HepG2 (cell line): ENCODE data around the gene TP53BP2. TPM values are rescaled to one million over a fixed set of nuclear protein-coding genes. Genes with fewer than 3 reads are reported as not detected.

Source experiments
- ATAC-seq: fragments of 200-7000 bp; cut with Tn5 transposase; 3 replicates; pipeline ENCODE4 v1.9.1; 2020; ENCODE audit warnings: mild to moderate bottlenecking, moderate library complexity
- BruUV-seq: library from RNA; stranded (reverse); fragments of 400-500 nt; replicated peaks from 2 replicates; lab custom pipeline; 2021; lab: Mats Ljungman, UMichigan
- CTCF ChIA-PET: fragments of 300-600 bp; formaldehyde crosslinking; extraction: SDS; loops from one replicate; lab custom pipeline; 2021; ENCODE audit warnings: low total read pairs, inconsistent platforms, low intra/inter-chr PET ratio; lab: Yijun Ruan, JAX
- POLR2A ChIA-PET: fragments of 350-600 bp; sonication (Branson Sonifier 250); formaldehyde crosslinking; loops from one replicate; lab custom pipeline; 2020; ENCODE audit warnings: antibody characterized with exemption, inconsistent platforms; lab: Yijun Ruan, JAX
- DNase-seq: peaks from one replicate; pipeline ENCODE4 v3.0.0-alpha.2; 2015; ENCODE audit warnings: low spot score
- FAIRE-seq: peaks from 3 replicates; lab custom pipeline; 2011; peaks lifted over from hg19 to GRCh38; lab: Jason Lieb, UNC
- H2AFZ ChIP-seq: one replicate; pipeline ENCODE4 v1.6.1; 2011; ENCODE audit warnings: low read length, inconsistent platforms
- H3K27ac ChIP-seq: fragments of 300-600 bp; 3 replicates; pipeline ENCODE4 v1.8.0; 2011; ENCODE audit warnings: mixed run types, mild to moderate bottlenecking, mixed read lengths, low read length, inconsistent platforms; ENCODE audit not compliant: insufficient read depth; ENCODE audit errors: extremely low read length
- H3K27me3 ChIP-seq, 2 experiments: fragments of 200-600 bp in 1 of 2; 2 replicates in 1 of 2; 3 replicates in 1 of 2; pipeline versions ENCODE4 v1.6.0 to v1.8.0; 2011; ENCODE audit warnings: low read length in 2 of 2, mild to moderate bottlenecking in 2 of 2, moderate library complexity in 2 of 2, inconsistent platforms in 1 of 2; ENCODE audit not compliant: insufficient read depth in 2 of 2, control insufficient read depth in 1 of 2
- H3K36me3 ChIP-seq, 2 experiments: fragments of 200-600 bp in 1 of 2; replicated peaks in 1 of 2; 2 replicates in 1 of 2; 3 replicates in 1 of 2; pipeline versions ENCODE4 v1.5.1 to v1.8.0; 2011; ENCODE audit warnings: low read length in 2 of 2, inconsistent platforms in 1 of 2; ENCODE audit not compliant: insufficient read depth in 2 of 2, control insufficient read depth in 1 of 2
- H3K4me1 ChIP-seq: 2 replicates; pipeline ENCODE4 v1.5.1; 2012; ENCODE audit warnings: low read length, inconsistent platforms; ENCODE audit not compliant: insufficient read depth
- H3K4me2 ChIP-seq: 2 replicates; pipeline ENCODE4 v1.6.0; 2011; ENCODE audit warnings: low read depth, low read length, inconsistent platforms
- H3K4me3 ChIP-seq, 3 experiments: fragments of 200-600 bp in 1 of 3; sonication (generic), shearing (Covaris generic) in 1 of 3; replicated peaks in 1 of 3; 2 replicates each; pipeline ENCODE4 v1.5.1; 2011 to 2016; ENCODE audit warnings: low read length in 3 of 3, inconsistent platforms in 2 of 3, low read depth in 2 of 3, mild to moderate bottlenecking in 2 of 3, control low read depth in 1 of 3, mixed read lengths in 1 of 3; ENCODE audit not compliant: insufficient read depth in 1 of 3
- H3K79me2 ChIP-seq: one replicate; pipeline ENCODE4 v1.6.1; 2011; ENCODE audit warnings: low read length, inconsistent platforms; ENCODE audit not compliant: insufficient read depth
- H3K9ac ChIP-seq: 2 replicates; pipeline ENCODE4 v1.6.0; 2011; ENCODE audit warnings: mild to moderate bottlenecking, low read depth, low read length, inconsistent platforms; ENCODE audit not compliant: insufficient read depth
- H3K9me3 ChIP-seq: 2 replicates; pipeline ENCODE4 v1.5.1; 2012; ENCODE audit warnings: mild to moderate bottlenecking, low read length
- H4K20me1 ChIP-seq: 2 replicates; pipeline ENCODE4 v1.6.0; 2011; ENCODE audit warnings: inconsistent platforms, mild to moderate bottlenecking, low read length, moderate library complexity; ENCODE audit not compliant: insufficient read depth
- CBX1 ChIP-seq: IDR thresholded peaks from one replicate; pipeline ENCODE4 v1.6.1; 2016; ENCODE audit warnings: antibody characterized with exemption, low read depth
- GATA4 ChIP-seq: sonication (generic); IDR thresholded peaks from 2 replicates; pipeline ENCODE4 v1.6.1; 2016; ENCODE audit warnings: antibody characterized with exemption, low read depth, borderline replicate concordance
- HNRNPK ChIP-seq: fragments of 200-400 bp; formaldehyde crosslinking; IDR thresholded peaks from 2 replicates; pipeline ENCODE4 v1.6.1; 2018; ENCODE audit warnings: low read length, low read depth, moderate library complexity, mild to moderate bottlenecking; ENCODE audit not compliant: poor library complexity, severe bottlenecking
- IRF2 ChIP-seq: IDR thresholded peaks from 2 replicates; pipeline ENCODE4 v1.6.1; 2018; ENCODE audit warnings: missing genetic modification reagents, missing compliant biosample characterization
- JUNB ChIP-seq: sonication (generic); formaldehyde crosslinking; IDR thresholded peaks from 2 replicates; pipeline ENCODE4 v1.8.0; 2022; ENCODE audit warnings: missing genetic modification reagents, mild to moderate bottlenecking, borderline replicate concordance
- KAT2B ChIP-seq: fragments of 150-350 bp; IDR thresholded peaks from 2 replicates; pipeline ENCODE4 v1.6.1; 2014; ENCODE audit warnings: low read depth, low read length, borderline replicate concordance
- NFATC3 ChIP-seq: sonication (generic); formaldehyde crosslinking; IDR thresholded peaks from 2 replicates; pipeline ENCODE4 v1.5.1; 2020; ENCODE audit warnings: mild to moderate bottlenecking, missing genetic modification reagents
- SP2 ChIP-seq: sonication (generic); formaldehyde crosslinking; IDR thresholded peaks from 2 replicates; pipeline ENCODE4 v1.5.1; 2020; ENCODE audit warnings: mild to moderate bottlenecking, missing genetic modification reagents
- TMF1 ChIP-seq: sonication (generic); formaldehyde crosslinking; IDR thresholded peaks from 2 replicates; pipeline ENCODE4 v1.8.1; 2022; ENCODE audit warnings: low read depth, missing genetic modification reagents
- ZBTB40 ChIP-seq, 2 experiments: fragments of 450-650 bp in 1 of 2; sonication (generic) in 1 of 2; formaldehyde crosslinking in 1 of 2; IDR thresholded peaks; 2 replicates each; pipeline versions ENCODE4 v1.6.1 to v1.8.0; 2016 to 2022; ENCODE audit warnings: antibody characterized with exemption in 1 of 2, mild to moderate bottlenecking in 1 of 2, missing genetic modification reagents in 1 of 2
- ZBTB49 ChIP-seq: sonication (generic); formaldehyde crosslinking; IDR thresholded peaks from 2 replicates; pipeline ENCODE4 v1.4.0; 2020; ENCODE audit warnings: missing genetic modification reagents, borderline replicate concordance
- ZNF577 ChIP-seq: sonication (generic); formaldehyde crosslinking; IDR thresholded peaks from 2 replicates; pipeline ENCODE4 v1.4.0; 2020; ENCODE audit warnings: mild to moderate bottlenecking, low read depth, missing genetic modification reagents, borderline replicate concordance
- WGBS: methylation state at CpG from one replicate; pipeline ENCODE4 v1.1.6; 2017; ENCODE audit warnings: low lambda C conversion rate; 5-methylcytosine and 5-hydroxymethylcytosine counted together
- in situ Hi-C: cut with HindIII; loops from 2 replicates; pipeline ENCODE4 v1.10.0; 2017; ENCODE audit warnings: low pct_unique_long_range_greater_than_20kb; ENCODE audit not compliant: extremely low pct_ligation_motif_present
- intact Hi-C: fragments of 100-400 bp; cut with micrococcal nuclease; formaldehyde crosslinking; loops from one replicate; pipeline ENCODE4 v1.10.0; 2022; ENCODE audit not compliant: unreplicated experiment
- polyA plus RNA-seq, 8 experiments: library from polyadenylated mRNA; depleted of rRNA in 3 of 8; stranded (reverse) in 7 of 8; unstranded in 1 of 8; fragments of >200 nt; fragmentation: Illumina TruSeq in 4 of 8; extraction: Trizol in 4 of 8; gene quantifications; 2 replicates each; pipeline versions ENCODE4 v1.2.1 to v1.2.3, GENCODE V29; 2011 to 2016; ENCODE audit warnings: low read depth in 4 of 8, missing spikeins in 1 of 8, mixed read lengths in 1 of 8; ENCODE audit not compliant: insufficient read depth in 1 of 8
- total RNA-seq, 5 experiments: library from RNA; depleted of rRNA; stranded (reverse); fragments of >200 nt; fragmentation: Illumina TruSeq; extraction: Trizol; gene quantifications; 2 replicates each; pipeline ENCODE4 v1.2.3, GENCODE V29; 2016; ENCODE audit warnings: low read depth in 1 of 5

Gene TP53BP2
- total and polyA plus RNA-seq, 2 of the 13 experiments (the other 11 are each of a cell fraction or from before 2014, with no cell fraction given) = 10.0 to 14.0 TPM

- 90% methylated on average over 3 of the region's 3 CpGs for WGBS
- DNase-seq (no peak), ATAC-seq (no peak), FAIRE-seq (no peak)
- peaks cover 0 to 3% of the 10 kb centered on the region in 2 experiments; a peak in 1 of 5 replicates for H3K36me3 ChIP-seq
- TF ChIP-seq NFATC3 (CRISPR knock-in tag) (no peak), KAT2B (no peak), CBX1 (no peak), IRF2 (no peak), ZBTB40 (IDR thresholded peaks at IDR 0.05) (no peak), ZBTB40 (CRISPR knock-in tag; IDR thresholded peaks at IDR 0.05) (no peak), JUNB (CRISPR knock-in tag) (no peak), GATA4 (no peak), TMF1 (CRISPR knock-in tag) (no peak), ZBTB49 (CRISPR knock-in tag) (no peak), HNRNPK (no peak), ZNF577 (no peak), SP2 (CRISPR knock-in tag) (no peak)
- H2AFZ ChIP-seq = no peak overlapping the region
- ChIA-PET POLR2A (interaction anchor here (1.4 kb wide), 1 partner anchor 14 kb away, joined by 4 read pairs; the partner anchor contains the start of gene TP53BP2), CTCF (no interaction called here)
- H3K4me2 ChIP-seq = no peak overlapping the region
- intact Hi-C loops = no loop called here
- no peaks in the 10 kb centered on the region for H3K27me3 ChIP-seq
- no peaks in the 10 kb centered on the region for H3K9me3 ChIP-seq
- H3K4me3 ChIP-seq = no peak overlapping the region
- H3K27ac ChIP-seq = no peak overlapping the region
- H3K9ac ChIP-seq = no peak overlapping the region
- peaks cover 24% of the 10 kb centered on the region for H3K4me1 ChIP-seq
- in situ Hi-C loops = no loop called here
- H4K20me1 ChIP-seq = peaks cover 11% of the 10 kb centered on the region
- H3K79me2 ChIP-seq = peaks cover 58% of the 10 kb centered on the region
- BruUV-seq = no TSS peak
Measured at GRCh38 chr1:223831755-223832636, 13.8 kb downstream of the TP53BP2 start.
